HG02938 (cell line): ENCODE data around the gene SHROOM3.
A peak's percentile ranks its signal among the peaks of the same experiment; 100 is the strongest.

Experiments
- ATAC-seq: cut with Tn5 transposase; IDR thresholded peaks from one replicate; pipeline ENCODE4 v1.9.1; 2021; ENCODE audit warnings: mild to moderate bottlenecking, moderate library complexity; ENCODE audit not compliant: unreplicated experiment

The SHROOM3 gene

GRCh38 chr4:76758996-76759395 is 324.0 kb downstream of the SHROOM3 start:
- peak; percentile 66 for ATAC-seq

- ATAC-seq, result no peak
These were observed 325.2 kb downstream of the SHROOM3 start for GRCh38 chr4:76760193-76760592.

GRCh38 chr4:76762137-76763130 is 327.4 kb downstream of the SHROOM3 start:
- ATAC-seq, result no peak

DNA sequence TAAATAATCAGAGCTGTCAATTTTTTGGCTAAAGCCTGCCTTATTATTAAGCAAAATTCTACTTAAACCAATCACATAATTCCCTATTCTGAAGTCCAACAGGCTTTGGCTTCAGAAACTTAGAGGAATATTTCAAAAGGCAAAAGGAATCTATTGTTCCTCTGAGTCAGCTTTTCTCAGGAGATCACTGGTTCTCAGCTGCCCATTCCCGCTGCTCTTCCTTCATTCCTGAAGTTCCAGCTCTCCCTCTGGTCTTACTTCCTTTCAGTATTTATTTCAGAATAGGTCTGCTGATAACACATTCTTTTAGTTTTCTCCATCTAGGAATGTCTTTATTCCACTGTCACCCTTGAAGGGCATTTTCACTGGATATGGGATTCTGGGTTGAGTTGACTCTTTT is 329.2 kb downstream of the SHROOM3 start:
- ATAC-seq, result no peak

- ATAC-seq, result no peak
These were observed 330.6 kb downstream of the SHROOM3 start for GRCh38 chr4:76765473-76766183.

DNA sequence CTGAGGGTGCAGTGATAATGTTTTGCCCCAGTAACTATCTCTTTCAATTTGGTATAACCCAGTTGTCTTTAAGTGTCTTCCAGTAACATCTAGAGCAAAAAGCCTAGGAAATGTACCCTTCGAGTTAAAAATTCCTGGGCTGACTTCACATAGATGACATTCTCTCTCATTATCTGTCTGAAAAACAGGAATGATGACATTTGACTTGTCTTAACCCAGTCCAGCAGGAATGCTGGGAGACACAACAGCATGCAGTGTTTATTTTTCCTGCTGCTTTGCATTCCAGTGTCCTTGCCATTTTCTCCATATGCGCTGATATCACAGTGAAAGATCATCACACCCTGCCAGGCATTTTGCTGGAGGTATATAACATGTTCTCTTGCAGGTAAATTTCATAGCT is 333.0 kb downstream of the SHROOM3 start:
- no peak for ATAC-seq

DNA sequence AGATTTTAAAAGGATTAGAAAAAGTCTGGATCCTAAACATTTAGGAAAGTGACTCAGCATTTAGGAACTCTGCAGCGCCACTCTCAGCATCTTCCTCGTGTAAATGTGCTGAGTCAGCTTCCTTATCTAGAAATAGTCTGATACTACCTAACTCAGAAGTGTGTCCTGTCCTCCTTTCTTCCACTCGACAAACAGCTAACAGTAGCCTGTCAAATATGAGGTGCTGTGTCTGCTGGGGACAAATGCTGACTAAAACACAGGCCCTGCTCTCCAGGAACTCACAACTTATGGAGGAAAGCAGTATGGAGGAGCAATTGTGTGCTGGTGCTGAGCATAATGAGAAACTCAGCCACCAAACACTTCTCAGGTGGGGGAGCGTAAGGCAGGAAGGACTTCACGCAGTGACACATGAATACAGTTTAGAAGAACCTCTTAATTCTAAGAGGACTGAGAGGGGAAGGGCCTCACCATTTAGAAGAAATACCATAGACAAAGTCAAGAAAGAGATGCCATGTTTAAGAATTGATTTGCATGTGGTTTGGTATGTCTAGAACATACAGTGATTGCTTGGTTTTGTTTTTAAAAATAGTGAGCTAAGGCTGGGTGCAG is 337.6 kb downstream of the SHROOM3 start:
- peak; percentile 56 for ATAC-seq

- ATAC-seq, result no peak
These were observed 338.7 kb downstream of the SHROOM3 start for GRCh38 chr4:76773766-76774165.

GRCh38 chr4:76779740-76780459 is 344.9 kb downstream of the SHROOM3 start:
- ATAC-seq, result no peak

DNA sequence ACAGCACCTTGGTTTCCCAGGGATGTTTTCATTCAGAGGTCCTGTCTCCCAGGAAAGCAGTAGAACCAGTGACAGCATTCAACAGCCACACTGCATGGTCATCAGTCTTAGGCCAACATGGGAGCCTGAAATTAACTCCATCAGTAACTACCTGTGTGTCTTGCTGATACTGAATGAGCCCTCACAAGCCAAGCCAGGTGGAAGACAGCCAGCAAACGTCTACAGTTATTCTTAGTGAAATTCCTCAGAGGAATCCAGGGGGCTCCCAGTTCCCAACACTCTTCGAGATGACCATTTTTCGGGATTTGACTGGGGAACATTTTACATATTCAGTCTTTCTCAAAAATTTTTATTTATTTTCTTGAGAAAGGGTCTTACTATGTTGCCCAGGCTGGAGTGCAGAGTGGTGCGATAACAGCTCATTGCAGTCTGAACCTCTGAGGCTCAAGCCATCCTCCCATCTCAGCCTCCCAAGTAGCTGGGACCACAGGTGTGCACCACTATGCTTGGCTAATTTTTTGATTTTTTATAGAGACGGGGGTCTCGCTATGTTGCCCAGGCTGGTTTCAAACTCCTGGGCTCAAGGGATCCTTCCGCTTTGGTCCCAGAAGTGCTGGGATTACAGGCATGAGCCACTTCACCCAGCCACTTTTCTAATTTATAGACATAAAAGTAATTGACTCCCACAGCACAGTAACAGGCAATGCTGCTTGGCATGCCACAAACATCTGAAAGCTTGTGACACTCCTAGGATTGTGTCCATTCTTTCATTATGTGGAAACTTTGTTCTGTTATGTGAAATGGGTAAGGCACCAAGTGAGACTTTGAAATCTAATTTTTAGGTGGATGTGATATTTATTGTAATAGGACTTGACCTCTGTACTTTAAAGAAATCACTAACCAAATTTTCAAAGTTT is 346.0 kb downstream of the SHROOM3 start:
- ATAC-seq, result no peak

GRCh38 chr4:76781698-76782595 is 346.9 kb downstream of the SHROOM3 start:
- peak; percentile 67 for ATAC-seq

GRCh38 chr4:76782837-76783236 is 347.8 kb downstream of the SHROOM3 start:
- ATAC-seq, result no peak

DNA sequence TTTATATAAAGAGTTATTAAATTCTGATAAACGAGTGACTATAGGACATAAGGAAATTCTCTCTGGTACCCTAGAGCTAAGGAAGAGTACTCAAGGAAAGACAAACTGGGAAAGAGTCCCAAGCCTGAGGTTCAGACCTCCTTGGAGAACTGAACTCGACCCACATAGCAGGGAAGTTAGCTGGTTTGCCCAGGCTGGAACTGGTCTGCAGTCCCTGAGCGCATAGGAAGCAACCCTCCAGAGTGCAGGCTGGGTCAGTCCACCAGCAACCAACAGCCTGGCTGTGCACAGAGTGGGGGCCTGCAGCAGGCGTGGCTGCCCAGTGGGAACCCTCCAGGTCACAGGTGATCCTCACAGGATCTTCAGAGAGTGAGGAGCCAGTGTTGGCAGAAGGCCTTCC is 348.8 kb downstream of the SHROOM3 start:
- ATAC-seq, result no peak

- no peak for ATAC-seq
These were observed 349.2 kb downstream of the SHROOM3 start for GRCh38 chr4:76784237-76784636.

DNA sequence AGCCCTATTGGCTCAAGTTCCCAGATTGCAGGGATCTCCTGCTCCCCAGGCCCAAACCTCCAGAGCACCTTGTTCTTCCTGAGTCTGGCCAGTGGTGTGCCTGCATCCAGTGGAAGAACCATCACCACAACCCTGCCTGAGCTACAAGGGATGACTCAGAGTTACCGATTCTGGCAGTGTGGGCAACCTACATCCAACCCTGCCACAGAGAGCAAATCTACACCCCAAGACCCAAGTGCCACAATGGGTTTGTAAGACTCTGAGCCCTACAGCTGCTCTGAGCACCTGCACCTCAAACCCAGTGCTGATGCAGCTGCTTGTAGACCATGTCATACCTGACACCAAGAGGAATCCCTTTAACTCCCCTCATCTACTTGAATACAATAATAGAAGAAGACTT is 352.9 kb downstream of the SHROOM3 start:
- no peak for ATAC-seq

DNA sequence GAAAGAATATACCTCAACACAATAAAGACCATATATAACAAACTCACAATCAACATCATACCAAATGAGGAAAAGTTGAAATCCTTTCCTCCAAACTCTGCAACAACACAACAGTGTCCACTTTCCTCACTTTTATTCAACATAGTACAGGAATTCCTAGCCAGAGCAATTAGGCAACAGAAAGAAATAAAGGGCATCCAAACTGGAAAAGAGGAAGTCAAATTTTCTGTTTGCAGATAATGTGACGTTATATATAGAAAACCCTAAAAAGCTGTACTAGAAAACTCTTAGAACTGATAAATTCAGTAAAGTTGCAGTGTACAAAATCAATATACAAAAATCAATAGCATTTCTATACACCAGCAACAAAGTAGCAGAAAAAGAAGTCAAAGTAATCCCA is 355.3 kb downstream of the SHROOM3 start:
- ATAC-seq, result no peak

DNA sequence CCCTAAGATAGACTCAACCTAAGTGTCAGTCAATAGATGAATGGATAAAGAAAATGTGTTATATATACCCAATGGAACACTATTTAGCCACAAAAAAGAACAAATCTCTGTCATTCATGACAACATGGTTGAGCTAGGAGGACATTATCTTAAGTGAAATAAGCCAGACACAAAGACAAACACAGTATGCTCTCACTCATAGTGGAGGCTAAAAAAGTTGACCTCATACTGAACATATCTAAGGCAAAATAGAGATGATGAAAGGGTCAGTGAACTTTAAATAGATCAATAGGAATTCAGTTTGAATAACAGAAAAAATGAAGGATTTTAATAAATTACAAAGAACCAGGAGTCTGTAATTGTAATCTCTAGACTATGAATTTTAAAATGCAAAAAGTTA is 356.4 kb downstream of the SHROOM3 start:
- no peak for ATAC-seq

- ATAC-seq, result no peak
These were observed 357.4 kb downstream of the SHROOM3 start for GRCh38 chr4:76792418-76792817.

DNA sequence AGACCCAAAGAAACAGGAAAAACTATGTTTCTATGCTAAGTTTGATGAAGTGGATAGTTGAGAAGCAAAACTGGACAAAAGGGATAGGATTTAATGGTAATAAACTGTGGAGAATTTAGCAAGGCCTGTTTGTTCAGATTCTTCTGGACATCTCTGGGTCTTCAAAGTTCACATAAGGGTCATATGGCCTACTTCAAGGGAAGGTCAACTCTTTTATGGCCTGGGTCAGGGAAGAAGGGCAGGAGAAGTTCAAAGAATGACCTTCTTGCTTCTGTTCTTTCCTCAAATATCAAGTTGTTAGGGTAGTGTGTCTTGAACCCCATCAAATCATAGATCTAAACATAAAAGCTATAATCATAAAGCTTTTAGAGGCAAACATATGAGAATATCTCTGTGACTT is 360.2 kb downstream of the SHROOM3 start:
- ATAC-seq, result no peak
